IPS-18a (cell line): ENCODE results near the gene TUBB6.
A peak's percentile ranks its signal among the peaks of the same experiment; 100 is the strongest.

ENCODE experiments used
- H3K27ac ChIP-seq: one replicate; pipeline ENCODE4 v1.5.1; 2013; ENCODE audit warnings: low read length
- H3K27me3 ChIP-seq: one replicate; pipeline ENCODE4 v1.6.1; 2013; ENCODE audit warnings: mild to moderate bottlenecking, low read length; ENCODE audit not compliant: control insufficient read depth, insufficient read depth
- H3K36me3 ChIP-seq: one replicate; pipeline ENCODE4 v1.6.1; 2013; ENCODE audit warnings: low read depth, low read length; ENCODE audit not compliant: control insufficient read depth
- H3K4me1 ChIP-seq: one replicate; pipeline ENCODE4 v1.6.1; 2013; ENCODE audit warnings: low read depth, low read length; ENCODE audit not compliant: control insufficient read depth
- H3K4me3 ChIP-seq: one replicate; pipeline ENCODE4 v1.5.1; 2013; ENCODE audit warnings: low read length
- H3K9ac ChIP-seq: one replicate; pipeline ENCODE4 v1.6.1; 2013; ENCODE audit warnings: mild to moderate bottlenecking, low read length, moderate library complexity
- H3K9me3 ChIP-seq: one replicate; pipeline ENCODE4 v1.6.1; 2013; ENCODE audit warnings: low read depth, low read length; ENCODE audit not compliant: control insufficient read depth

The TUBB6 gene

DNA sequence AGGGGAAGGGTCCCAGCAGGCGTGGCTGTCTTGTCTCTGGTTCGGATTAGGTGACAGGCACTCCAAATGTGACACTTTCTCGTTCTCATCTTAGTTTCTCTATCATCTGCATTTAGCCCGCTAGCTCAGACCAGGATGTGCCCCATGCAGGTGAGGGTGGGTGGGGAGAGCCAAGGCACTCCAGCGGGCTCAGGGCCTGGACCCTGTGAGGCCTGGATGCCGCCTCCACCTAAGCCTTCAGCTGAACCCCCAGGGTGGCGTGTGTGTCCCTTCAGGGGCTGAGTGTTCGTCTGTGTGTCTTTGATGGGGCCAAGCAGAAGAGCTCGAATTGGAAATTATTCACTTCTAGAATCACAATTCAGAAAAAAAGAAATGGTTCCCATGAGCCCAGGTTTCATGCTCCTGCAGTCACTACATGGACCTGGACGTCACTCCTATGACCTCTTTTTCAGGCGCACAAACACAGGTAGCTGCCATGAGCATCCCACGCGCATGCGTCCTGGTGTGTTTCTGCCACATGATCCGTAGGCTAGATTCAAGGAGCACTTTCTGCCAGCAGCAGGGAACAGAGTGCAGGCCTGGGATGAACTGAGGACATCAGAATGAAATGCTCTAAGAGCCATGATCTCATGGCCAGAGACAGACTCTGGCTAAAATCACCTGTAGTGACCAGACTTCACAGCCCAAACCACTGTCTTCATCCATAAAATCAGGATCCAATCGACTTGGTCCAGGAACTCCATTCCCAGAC, 28.1 kb upstream of the TUBB6 start:
- H3K27ac ChIP-seq: no peak overlapping the region
- no peaks in the 10 kb centered on the region for H3K27me3 ChIP-seq
- H3K4me1 ChIP-seq: peaks cover 14% of the 10 kb centered on the region
- no peak overlapping the region for H3K9ac ChIP-seq
- no peaks in the 10 kb centered on the region for H3K36me3 ChIP-seq
- no peak overlapping the region for H3K4me3 ChIP-seq
- H3K9me3 ChIP-seq: no peaks in the 10 kb centered on the region

DNA sequence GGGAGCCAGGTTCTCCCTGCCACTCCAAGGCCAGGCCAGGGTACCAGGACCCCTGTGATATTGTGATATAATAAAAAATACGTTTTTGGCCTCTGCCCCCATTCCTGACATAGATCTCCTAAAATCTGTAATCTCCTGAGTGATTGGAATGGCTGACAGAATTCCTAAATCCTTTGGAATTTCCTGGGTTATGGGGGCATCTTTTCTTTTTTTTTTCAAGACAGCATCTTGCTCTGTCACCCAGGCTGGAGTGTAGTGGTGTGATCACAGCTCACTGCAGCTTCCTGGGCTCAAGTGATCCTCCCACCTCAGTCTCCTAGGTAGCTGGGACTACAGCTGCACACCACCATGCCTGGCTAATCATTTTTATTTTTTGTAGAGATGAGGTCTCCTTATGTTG, 26.2 kb upstream of the TUBB6 start:
- Histone ChIP-seq H3K36me3 (no peaks in the 10 kb centered on the region), H3K27me3 (peaks cover 10% of the 10 kb centered on the region), H3K9ac (no peak overlapping the region), H3K9me3 (no peaks in the 10 kb centered on the region), H3K27ac (no peak overlapping the region), H3K4me1 (peaks cover 14% of the 10 kb centered on the region), H3K4me3 (no peak overlapping the region)

DNA sequence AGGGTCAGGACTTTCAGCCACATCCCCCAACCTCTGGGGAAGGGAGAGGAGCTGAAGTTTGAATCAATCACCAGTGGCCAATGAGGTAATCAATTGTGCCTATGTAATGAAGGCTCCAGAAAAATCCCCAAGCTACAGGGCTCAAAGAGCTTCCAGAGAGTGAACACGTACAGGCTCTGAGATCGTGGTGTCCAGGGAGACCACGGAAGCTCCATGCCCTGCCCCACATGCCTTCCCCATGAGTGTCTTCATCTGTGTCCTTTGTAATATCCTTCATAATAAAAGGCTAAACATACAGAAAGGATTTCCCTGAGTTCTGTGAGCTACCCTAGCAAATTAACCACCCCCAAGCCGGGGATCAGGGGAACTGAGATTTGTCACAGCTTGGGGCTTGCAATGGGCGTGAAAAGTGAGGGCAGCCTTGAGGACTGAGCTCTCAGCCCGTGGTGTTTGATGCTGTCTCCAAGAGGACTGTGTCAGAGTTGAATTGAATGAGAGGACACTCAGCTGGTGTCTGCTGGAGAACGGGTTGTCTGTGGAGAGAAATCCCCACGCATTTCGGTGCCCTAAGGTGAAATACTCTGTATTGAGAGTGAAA, 25.5 kb upstream of the TUBB6 start:
- peaks cover 14% of the 10 kb centered on the region for H3K4me1 ChIP-seq
- no peaks in the 10 kb centered on the region for H3K36me3 ChIP-seq
- H3K4me3 ChIP-seq: no peak overlapping the region
- H3K27me3 ChIP-seq: peaks cover 17% of the 10 kb centered on the region
- no peak overlapping the region for H3K9ac ChIP-seq
- no peaks in the 10 kb centered on the region for H3K9me3 ChIP-seq
- H3K27ac ChIP-seq: no peak overlapping the region

DNA sequence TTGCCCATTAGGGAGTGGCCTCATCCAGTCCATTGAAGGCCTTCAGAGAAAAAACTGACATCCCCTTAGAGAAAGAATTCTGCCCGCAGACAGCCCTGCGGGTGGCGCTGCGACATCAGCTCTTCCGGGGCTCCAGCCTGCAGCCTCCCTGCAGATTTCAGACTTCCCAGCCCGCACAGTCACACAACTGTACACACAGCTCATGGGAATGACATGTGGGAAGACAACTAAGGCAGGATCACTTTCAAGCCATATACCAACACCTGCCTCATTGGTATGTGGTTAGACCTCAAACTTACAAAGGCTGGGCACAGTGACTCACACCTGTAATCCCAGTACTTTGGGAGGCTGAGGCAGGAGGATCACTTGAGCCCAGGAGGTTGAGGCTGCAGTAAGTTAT, 24.8 kb upstream of the TUBB6 start:
- Histone ChIP-seq H3K27me3 (peaks cover 24% of the 10 kb centered on the region), H3K36me3 (no peaks in the 10 kb centered on the region), H3K4me3 (no peak overlapping the region), H3K27ac (no peak overlapping the region), H3K4me1 (peaks cover 20% of the 10 kb centered on the region), H3K9me3 (no peaks in the 10 kb centered on the region), H3K9ac (no peak overlapping the region)

DNA sequence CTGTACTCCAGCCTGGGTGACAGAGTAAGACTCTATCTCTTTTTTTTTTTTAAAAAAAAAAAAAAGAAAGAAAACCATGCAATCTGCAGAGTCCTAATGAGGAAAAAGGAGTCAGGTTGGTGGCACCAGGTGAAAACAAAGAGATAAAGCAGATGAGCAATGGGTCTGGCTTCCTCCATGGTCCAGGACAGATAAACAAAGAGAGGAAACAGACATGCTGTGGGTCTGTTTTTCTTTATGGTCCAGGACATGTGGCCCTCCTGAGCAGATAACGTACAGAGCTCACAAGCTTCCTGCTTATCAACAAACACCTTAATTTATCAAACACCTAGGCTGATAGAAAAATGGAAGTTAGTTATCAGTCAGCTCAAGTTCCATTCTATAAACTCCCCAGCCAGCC, 24.4 kb upstream of the TUBB6 start:
- Histone ChIP-seq H3K9ac (no peak overlapping the region), H3K27me3 (peaks cover 28% of the 10 kb centered on the region), H3K9me3 (no peaks in the 10 kb centered on the region), H3K4me1 (peaks cover 20% of the 10 kb centered on the region), H3K36me3 (no peaks in the 10 kb centered on the region), H3K27ac (no peak overlapping the region), H3K4me3 (no peak overlapping the region)

DNA sequence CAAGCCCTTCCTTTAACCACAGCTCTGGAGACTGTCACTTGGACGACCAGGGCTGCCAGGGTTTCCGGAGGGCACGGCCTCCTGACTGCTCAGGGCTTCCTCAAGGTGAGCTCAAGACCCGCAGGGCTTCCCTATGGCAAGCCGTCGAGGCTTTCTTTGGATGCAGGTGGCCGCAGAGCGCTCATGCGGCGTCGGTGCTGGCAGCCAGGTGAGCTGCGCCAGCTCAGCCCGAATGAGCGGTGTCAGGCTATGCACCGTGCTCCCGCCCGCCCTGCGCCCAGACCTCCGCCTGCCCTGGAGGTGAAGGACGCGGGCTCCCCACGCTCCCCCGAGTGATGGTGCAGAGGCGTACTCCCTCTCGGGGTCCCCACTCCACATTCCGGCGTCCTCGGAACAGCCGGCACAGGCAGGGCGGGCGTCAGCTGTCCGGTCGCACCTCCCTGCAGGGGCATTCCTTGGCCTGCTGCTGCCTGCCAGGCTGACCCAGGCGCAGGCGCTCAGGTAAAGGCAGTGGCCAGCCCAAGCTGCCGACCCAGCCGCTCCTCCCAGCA, 20.8 kb upstream of the TUBB6 start:
- peak overlapping the region; percentile 63 for H3K4me3 ChIP-seq
- peaks cover 15% of the 10 kb centered on the region for H3K4me1 ChIP-seq
- peaks cover 32% of the 10 kb centered on the region for H3K27me3 ChIP-seq
- no peaks in the 10 kb centered on the region for H3K36me3 ChIP-seq
- no peak overlapping the region for H3K9ac ChIP-seq
- H3K9me3 ChIP-seq: no peaks in the 10 kb centered on the region
- H3K27ac ChIP-seq: no peak overlapping the region

DNA sequence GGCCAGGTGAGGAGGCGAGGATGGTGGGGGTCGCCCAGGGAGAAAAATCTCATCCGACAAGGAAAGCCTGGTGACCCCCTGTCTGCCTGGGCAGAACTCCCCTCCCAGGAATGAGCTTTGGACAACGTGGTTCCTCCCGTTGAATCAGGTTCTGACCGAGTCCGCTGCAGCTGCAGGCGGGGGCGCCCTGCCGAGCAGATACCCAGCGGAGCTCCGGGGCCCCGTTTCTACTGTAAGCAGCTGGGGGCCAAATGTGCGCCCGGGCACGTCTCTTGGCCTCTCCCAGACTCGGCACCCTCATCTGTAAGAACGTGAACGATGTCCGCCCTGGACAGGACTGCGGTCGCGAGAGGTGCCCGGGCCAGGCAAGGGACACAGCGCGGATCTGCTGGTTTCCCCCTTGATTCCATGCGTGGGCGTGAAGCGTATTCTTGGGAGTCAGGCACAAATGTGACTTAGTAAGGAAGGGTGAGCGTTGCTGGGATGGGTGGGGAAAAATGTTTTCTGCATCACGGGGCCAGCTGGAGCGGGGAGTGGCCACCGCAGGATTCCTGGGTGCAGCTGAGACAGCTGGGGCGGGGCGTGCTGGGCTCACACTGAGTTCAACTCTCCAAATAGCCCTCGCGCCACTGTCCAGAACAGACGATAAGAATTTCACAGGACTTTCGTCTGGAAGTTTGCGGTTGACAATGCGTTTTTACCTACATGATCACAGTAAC, 20.2 kb upstream of the TUBB6 start:
- H3K9me3 ChIP-seq: no peaks in the 10 kb centered on the region
- no peaks in the 10 kb centered on the region for H3K36me3 ChIP-seq
- H3K27ac ChIP-seq: no peak overlapping the region
- H3K9ac ChIP-seq: no peak overlapping the region
- H3K4me3 ChIP-seq: peak overlapping the region; percentile 63
- peaks cover 15% of the 10 kb centered on the region for H3K4me1 ChIP-seq
- peaks cover 32% of the 10 kb centered on the region for H3K27me3 ChIP-seq

DNA sequence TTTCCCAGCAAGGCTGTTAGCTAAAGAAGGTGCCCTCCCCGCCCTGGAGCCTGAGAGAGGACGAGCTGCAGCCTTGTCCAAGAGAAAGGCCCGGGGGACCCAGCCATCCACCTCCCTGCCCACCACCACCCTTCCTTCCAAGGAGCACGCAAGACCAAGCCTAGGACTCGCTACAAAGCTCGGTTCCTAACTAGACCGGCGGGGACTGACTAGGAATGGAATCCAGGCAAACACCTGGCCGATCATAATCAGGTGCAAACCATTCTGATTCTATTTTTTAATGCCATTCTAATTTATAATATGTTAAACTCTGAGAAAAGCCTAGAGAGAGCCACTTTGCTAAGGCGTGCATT, 19.7 kb upstream of the TUBB6 start:
- no peaks in the 10 kb centered on the region for H3K36me3 ChIP-seq
- H3K4me3 ChIP-seq: peak overlapping the region; percentile 63
- H3K4me1 ChIP-seq: peaks cover 15% of the 10 kb centered on the region
- no peak overlapping the region for H3K27ac ChIP-seq
- H3K9ac ChIP-seq: no peak overlapping the region
- H3K9me3 ChIP-seq: no peaks in the 10 kb centered on the region
- peaks cover 32% of the 10 kb centered on the region for H3K27me3 ChIP-seq

DNA sequence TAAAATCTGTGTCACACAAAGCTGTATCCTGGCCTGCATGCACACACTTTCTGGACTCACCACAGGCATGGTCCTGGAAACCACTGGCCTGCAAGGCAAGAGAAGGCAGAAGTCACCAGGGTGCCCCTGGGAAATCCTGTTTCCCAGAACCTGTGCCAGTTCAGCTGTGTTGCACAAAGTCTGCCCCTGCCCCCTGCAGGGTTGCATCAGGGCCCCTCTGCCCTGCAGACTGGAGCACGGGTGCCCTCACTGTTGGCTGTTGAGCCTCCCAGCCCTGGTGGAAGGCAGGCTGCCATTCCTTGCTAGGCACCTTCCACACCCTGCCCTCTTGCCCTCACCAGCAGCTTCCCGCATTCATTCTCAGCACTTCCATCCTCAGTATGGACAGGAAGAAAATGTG, 18.0 kb upstream of the TUBB6 start:
- no peaks in the 10 kb centered on the region for H3K36me3 ChIP-seq
- no peak overlapping the region for H3K4me3 ChIP-seq
- no peaks in the 10 kb centered on the region for H3K9me3 ChIP-seq
- no peak overlapping the region for H3K9ac ChIP-seq
- peaks cover 15% of the 10 kb centered on the region for H3K4me1 ChIP-seq
- no peak overlapping the region for H3K27ac ChIP-seq
- H3K27me3 ChIP-seq: peaks cover 32% of the 10 kb centered on the region

DNA sequence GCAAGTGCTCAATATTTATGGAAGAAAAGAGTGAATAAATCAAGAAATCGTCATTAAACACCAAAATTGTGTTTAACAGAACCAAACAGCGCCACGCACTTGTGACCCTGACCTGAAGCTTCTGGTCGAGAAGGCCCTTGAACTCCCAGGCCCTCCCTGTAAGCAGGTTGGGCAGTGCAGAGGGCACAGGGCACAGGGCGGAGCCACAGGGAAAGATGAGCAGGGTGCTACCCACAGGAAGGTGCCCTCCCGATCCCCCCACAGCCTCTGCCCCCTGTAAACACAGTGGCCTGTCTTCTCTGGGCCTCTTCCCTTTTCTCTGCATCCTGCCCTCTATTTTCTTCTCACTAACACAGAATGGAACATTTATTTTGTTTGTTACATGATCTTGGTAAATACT, 16.9 kb upstream of the TUBB6 start:
- H3K9ac ChIP-seq: no peak overlapping the region
- no peak overlapping the region for H3K4me3 ChIP-seq
- H3K27ac ChIP-seq: no peak overlapping the region
- H3K4me1 ChIP-seq: peaks cover 15% of the 10 kb centered on the region
- no peaks in the 10 kb centered on the region for H3K36me3 ChIP-seq
- H3K27me3 ChIP-seq: peaks cover 29% of the 10 kb centered on the region
- H3K9me3 ChIP-seq: no peaks in the 10 kb centered on the region

DNA sequence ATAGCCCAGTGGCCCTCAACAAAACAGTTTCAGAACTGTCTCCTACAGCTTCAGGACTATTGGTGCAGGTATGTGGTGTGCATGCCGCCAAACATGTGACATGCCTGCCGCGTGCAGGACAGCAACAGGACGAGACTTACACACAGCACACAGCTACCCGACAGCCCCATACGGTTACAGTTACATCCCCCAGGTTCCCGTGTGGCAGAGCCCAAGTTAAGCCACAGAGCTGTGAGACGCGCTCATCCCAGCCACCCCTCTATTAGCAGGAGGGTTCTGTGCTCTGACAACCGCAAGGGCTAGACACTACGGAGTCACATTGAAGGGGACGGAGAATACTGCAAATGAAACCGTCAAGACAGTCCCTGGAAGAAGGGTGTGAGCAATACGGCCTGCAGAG, 16.4 kb upstream of the TUBB6 start:
- Histone ChIP-seq H3K36me3 (no peaks in the 10 kb centered on the region), H3K9ac (no peak overlapping the region), H3K4me3 (no peak overlapping the region), H3K27ac (no peak overlapping the region), H3K9me3 (no peaks in the 10 kb centered on the region), H3K27me3 (peaks cover 24% of the 10 kb centered on the region), H3K4me1 (peaks cover 15% of the 10 kb centered on the region)
